Measurements from ENCODE around the gene VLDLR. TPM values are rescaled to one million over a fixed set of nuclear protein-coding genes. Genes with fewer than 3 reads are reported as not detected.

The VLDLR gene
- total RNA-seq, 2 donors from 2014 or later = 6.6 to 16.9 TPM

GRCh38 chr9:2691212-2691611 is 69.6 kb downstream of the VLDLR start:
- ATAC-seq (ENCODE audit: insufficient number of reproducible peaks, low FRiP score, low read depth) (no peak), DNase-seq (ENCODE audit: low spot score) (no peak)
- Histone ChIP-seq H3K27ac (no peak overlapping the region), H3K36me3 (no peaks in the 10 kb centered on the region), H3K9me3 (no peaks in the 10 kb centered on the region), H3K4me3 (no peak overlapping the region), H3K4me1 (ENCODE audit: control insufficient read depth in 1 of 2, low read depth in 2 of 2) (no peaks in the 10 kb centered on the region), H3K27me3 (replicated peaks; ENCODE audit: insufficient read depth) (no peaks in the 10 kb centered on the region)
- TF ChIP-seq CTCF (IDR thresholded peaks at IDR 0.05) = no peak

- no peak for TF ChIP-seq CTCF (IDR thresholded peaks at IDR 0.05)
- Histone ChIP-seq H3K4me1 (ENCODE audit: control insufficient read depth in 1 of 2, low read depth in 2 of 2) (no peaks in the 10 kb centered on the region), H3K4me3 (no peak overlapping the region), H3K36me3 (no peaks in the 10 kb centered on the region), H3K27ac (no peak overlapping the region), H3K27me3 (replicated peaks; ENCODE audit: insufficient read depth) (no peaks in the 10 kb centered on the region), H3K9me3 (no peaks in the 10 kb centered on the region)
- DNase-seq (ENCODE audit: low spot score) = no peak
- no peak for ATAC-seq (ENCODE audit: insufficient number of reproducible peaks, low FRiP score, low read depth)
These were observed 70.0 kb downstream of the VLDLR start for GRCh38 chr9:2691626-2692025.

- DNase-seq (ENCODE audit: low spot score) (no peak), ATAC-seq (ENCODE audit: insufficient number of reproducible peaks, low FRiP score, low read depth) (no peak)
- Histone ChIP-seq H3K36me3 (no peaks in the 10 kb centered on the region), H3K4me3 (no peak overlapping the region), H3K9me3 (no peaks in the 10 kb centered on the region), H3K4me1 (ENCODE audit: control insufficient read depth in 1 of 2, low read depth in 2 of 2) (no peaks in the 10 kb centered on the region), H3K27me3 (replicated peaks; ENCODE audit: insufficient read depth) (no peaks in the 10 kb centered on the region), H3K27ac (no peak overlapping the region)
- TF ChIP-seq CTCF (IDR thresholded peaks at IDR 0.05) = no peak
These were observed 71.5 kb downstream of the VLDLR start for GRCh38 chr9:2693056-2693455.

- no peak for DNase-seq (ENCODE audit: low spot score)
- TF ChIP-seq CTCF (IDR thresholded peaks at IDR 0.05) = no peak
- H3K27me3 ChIP-seq (replicated peaks; ENCODE audit: insufficient read depth) = no peaks in the 10 kb centered on the region
These were observed 75.9 kb downstream of the VLDLR start for GRCh38 chr9:2697492-2697891.

GRCh38 chr9:2700398-2700797 is 78.8 kb downstream of the VLDLR start:
- no peak overlapping the region for H3K4me3 ChIP-seq
- TF ChIP-seq CTCF (IDR thresholded peaks at IDR 0.05) = no peak
- H3K27ac ChIP-seq = no peak overlapping the region
- no peak for ATAC-seq (ENCODE audit: insufficient number of reproducible peaks, low FRiP score, low read depth)
- no peaks in the 10 kb centered on the region for H3K4me1 ChIP-seq (ENCODE audit: control insufficient read depth in 1 of 2, low read depth in 2 of 2)
- H3K27me3 ChIP-seq (replicated peaks; ENCODE audit: insufficient read depth) = no peaks in the 10 kb centered on the region
- no peaks in the 10 kb centered on the region for H3K9me3 ChIP-seq
- DNase-seq (ENCODE audit: low spot score) = no peak
- no peaks in the 10 kb centered on the region for H3K36me3 ChIP-seq

More at GRCh38 chr9:2697492-2697891, 75.9 kb downstream of the VLDLR start:
- no peak overlapping the region for H3K27ac ChIP-seq
- no peak for ATAC-seq (ENCODE audit: insufficient number of reproducible peaks, low FRiP score, low read depth)
- no peaks in the 10 kb centered on the region for H3K4me1 ChIP-seq (ENCODE audit: control insufficient read depth in 1 of 2, low read depth in 2 of 2)
- no peaks in the 10 kb centered on the region for H3K36me3 ChIP-seq
- H3K4me3 ChIP-seq = no peak overlapping the region
- no peaks in the 10 kb centered on the region for H3K9me3 ChIP-seq
